Activated CD4-positive, CD25-positive, alpha-beta regulatory T cell treated with anti-CD3 and anti-CD28 coated beads, Interleukin-2, amount 50 U/mL, for 24 hours (primary cell): ENCODE results near the gene SLC12A6.

Experiments used
- ATAC-seq, 2 donors: fragments of 150-1000 bp; cut with Tn5 transposase; one replicate each; pipeline ENCODE4 v1.10.0; 2021; ENCODE audit warnings: mild to moderate bottlenecking in 1 of 2, moderate library complexity in 1 of 2

Gene SLC12A6

DNA sequence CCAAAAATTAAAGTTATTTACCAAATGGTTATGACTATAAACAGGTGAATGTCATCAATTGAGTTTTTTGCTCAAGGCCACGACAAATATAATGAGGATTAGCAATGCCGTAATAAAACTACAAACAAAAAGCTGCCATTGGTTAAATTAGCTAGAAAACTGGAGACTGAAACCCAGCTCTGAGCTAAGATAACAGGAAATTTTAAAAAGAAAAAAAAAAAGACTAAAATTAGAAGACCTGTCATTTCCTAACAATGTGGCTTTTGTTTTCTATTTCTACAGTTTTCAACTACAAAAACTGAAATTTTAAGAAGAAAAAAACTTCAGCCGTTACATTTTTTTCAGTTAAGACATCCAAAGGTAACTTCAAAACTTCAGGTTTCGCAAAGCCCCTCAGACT, 9.7 kb downstream of the SLC12A6 start:
- ATAC-seq = peak in 1 of 2 donors; percentile 9

DNA sequence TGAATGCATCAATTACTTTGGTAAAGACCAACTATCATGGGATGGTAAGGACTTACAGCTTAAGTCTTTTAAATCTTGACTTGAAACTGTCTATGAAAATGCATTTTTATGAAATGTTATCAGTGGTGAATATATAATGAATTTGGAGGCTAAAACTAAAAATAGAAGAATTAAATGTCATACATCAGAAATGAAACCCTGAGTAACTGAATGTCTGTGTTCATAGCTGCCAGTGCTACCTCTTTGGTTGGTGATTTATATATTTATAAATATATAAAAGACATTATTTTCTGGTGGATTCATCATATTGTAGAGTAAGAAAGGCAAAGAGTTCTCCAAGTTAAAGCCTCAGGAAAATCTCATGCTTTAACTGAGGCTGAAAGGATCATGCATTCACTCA, 12.2 kb downstream of the SLC12A6 start:
- peak; percentile 60 to 62 for ATAC-seq

- ATAC-seq = peak; percentile 55 to 69
Measured at GRCh38 chr15:34324933-34325332, 12.6 kb downstream of the SLC12A6 start.

DNA sequence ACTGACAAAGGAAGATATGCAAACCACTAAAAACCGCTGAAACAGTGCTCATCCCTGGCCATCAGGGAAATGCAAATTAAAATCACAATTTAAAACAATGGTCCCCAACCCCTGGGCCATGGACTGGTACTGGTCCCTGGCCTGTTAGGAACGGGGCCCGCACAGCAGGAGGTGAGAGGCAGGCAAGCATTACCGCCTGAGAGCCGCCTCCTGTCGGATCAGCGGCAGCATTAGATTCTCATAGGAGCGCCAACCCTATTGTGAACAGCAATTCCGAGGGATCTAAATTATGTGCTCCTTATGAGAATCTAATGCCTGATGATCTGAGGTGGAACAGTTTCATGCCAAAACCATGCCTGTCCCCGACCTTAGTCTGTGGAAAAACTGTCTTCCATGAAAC, 14.4 kb downstream of the SLC12A6 start:
- ATAC-seq = no peak

- ATAC-seq = peak; percentile 73 to 78
Measured at GRCh38 chr15:34318277-34319079, 19.1 kb downstream of the SLC12A6 start.

DNA sequence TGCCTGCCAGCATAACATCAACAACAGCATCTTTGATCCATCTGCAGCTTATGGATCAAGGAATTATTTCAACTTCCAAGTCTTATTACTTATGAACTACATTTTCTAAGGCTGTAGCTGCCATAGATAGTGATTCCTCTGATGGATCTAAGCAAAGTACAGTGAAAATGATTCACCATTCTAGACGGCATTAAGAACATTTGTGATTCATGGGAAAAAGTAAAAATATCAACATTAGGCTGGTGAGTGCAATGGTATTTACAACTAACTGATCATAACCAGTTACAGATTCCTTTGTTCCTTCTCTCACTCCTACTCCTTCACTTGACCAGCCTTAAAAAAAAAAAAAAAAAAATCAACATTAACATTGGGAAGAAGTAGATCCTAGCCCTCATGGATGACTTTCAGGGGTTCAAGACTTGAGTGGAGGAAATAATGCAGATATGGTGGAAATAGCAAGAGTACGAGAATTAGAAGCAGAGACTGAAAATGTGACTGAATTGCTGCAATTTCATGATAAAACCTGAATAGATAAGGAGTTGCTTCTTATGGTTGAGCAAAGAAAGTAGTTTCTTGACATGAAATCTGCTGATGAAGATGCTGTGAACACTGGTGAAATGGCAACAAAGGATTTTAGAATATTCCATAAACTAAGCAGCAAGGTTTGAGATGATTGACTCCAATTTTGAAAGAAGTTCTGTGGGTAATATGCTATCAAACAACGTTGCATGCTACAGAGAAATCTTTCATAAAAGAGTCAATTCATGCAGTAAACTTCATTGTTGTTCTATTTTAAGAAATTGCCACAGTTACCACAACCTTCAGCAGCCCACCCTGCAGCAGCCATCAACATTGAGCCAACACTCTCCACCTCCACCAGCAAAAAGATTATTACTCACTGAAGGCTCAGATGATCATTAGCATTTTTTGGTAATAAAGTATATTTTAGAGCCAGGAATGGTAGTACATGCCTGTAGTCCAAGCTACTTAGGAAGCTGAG, 22.8 kb downstream of the SLC12A6 start:
- no peak for ATAC-seq

- ATAC-seq = no peak
Measured at GRCh38 chr15:34311563-34311962, 26.0 kb downstream of the SLC12A6 start.

- ATAC-seq = no peak
Measured at GRCh38 chr15:34304613-34305012, 33.0 kb downstream of the SLC12A6 start.

- no peak for ATAC-seq
Measured at GRCh38 chr15:34301058-34301457, 36.5 kb downstream of the SLC12A6 start.

GRCh38 chr15:34297059-34297458, 40.5 kb downstream of the SLC12A6 start:
- no peak for ATAC-seq

DNA sequence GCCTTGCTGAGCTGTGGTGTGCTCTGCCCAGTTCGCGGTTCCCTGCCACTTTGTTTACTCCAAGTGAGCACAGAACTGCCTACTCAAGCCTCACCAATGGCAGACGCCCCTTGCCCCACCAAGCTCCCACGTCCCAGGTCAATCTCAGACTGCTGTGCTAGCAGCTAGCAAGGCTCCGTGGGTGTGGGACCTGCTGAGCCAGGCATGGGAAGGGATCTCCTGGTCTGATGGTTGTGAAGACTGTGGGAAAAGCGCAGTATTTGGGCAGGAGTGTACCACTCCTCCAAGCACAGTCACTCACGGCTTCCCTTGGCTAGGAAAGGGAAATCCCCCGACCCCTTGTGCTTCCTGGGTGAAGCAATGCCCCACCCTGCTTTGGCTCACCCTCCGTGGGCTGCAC, 45.0 kb downstream of the SLC12A6 start:
- no peak for ATAC-seq

GRCh38 chr15:34284937-34285336, 52.6 kb downstream of the SLC12A6 start:
- no peak for ATAC-seq

- ATAC-seq = no peak
Measured at GRCh38 chr15:34282384-34282783, 55.2 kb downstream of the SLC12A6 start.

- ATAC-seq = no peak
Measured at GRCh38 chr15:34280193-34280592, 57.4 kb downstream of the SLC12A6 start.

DNA sequence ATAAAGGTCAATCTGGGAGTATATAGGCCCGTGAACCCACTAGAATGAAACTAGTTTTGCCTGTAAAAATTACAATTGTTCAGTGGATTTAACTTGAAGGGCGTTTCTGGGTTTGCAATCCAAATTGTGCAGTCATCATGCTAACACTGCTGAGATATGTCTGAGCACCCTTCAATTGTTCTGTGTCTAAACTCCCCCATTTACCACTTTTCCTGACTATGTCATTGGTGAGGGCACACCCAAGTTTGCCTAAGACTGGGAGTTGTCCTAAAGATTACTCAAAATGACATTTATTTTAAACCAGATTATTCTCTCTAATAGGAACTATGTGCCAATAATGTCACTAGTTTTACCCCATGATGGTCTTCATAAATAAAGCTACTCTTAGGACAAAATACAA, 58.2 kb downstream of the SLC12A6 start:
- ATAC-seq = no peak

DNA sequence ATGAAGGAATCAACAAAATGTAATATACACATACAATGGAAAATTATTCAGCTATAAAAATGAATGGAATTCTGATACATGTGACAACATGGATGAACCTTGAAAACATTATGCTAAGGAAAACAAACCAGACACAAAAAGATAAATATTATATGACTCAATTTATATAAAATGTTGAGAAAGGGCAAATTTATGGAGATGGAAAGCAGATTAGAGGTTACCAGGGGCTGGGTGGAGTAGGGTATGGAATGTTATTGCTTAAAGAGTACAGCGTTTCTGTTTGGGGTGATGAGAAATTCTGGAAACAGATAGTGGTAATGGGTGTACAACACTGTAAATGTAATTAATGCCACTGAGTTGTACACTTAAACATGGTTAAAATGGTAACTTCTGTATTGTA, 61.9 kb downstream of the SLC12A6 start:
- no peak for ATAC-seq

DNA sequence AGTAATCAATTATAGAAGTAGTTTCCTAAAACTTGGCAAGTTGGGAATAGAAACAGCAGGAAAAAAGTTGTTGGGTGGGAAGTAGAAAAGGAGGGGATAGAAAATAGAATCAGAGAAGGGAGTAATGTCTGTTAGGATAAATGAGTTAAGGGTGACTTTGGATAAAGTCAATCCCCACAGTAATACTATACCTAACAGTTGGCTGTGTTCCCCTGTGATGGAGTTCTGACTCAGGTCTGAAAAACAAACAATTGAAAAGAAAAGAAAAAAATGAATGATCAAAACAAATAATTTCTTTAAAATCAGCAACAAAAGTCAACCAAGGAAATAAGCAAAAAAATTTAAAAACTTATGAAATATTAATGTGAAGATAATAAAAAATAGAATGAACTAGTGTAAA, 62.4 kb downstream of the SLC12A6 start:
- no peak for ATAC-seq

GRCh38 chr15:34271493-34271892, 66.1 kb downstream of the SLC12A6 start:
- no peak for ATAC-seq

DNA sequence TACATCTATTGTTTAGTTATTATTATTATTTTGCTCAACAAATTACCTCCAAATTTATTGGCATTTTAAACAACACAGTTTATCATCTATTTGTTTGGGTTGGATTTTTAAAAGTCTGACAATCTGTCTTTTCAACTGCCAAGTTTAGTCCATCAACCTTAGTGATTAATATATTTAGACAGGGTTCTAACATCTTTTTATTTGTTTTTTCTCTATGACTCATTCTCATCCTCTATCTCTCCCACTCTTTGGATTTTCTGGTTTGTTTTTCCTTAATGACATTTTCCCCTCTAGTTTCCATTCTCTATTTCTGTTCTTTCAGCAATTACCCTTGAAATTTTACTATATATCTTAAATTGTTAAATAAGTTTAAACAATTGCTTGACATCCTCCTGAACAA, 70.8 kb downstream of the SLC12A6 start:
- no peak for ATAC-seq

GRCh38 chr15:34264076-34264475, 73.5 kb downstream of the SLC12A6 start:
- no peak for ATAC-seq

DNA sequence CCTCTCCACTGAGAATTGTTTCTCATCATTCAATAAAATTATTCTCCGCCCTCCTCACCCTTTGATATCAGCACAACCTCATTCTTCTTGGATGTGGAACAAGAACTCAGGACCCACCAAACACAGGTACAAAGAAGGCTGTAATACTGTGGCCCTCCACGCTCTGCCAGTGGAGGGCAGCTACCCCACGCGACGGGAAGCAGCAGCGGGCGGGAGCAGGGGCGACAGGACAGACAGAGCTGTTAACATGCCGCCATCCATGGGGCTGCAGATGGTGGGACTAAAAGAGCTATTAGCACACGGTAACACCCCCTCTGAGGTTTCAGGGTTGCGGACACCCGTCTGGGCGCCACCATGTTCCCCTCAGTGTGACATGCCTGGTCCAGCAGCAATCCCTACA, 75.2 kb downstream of the SLC12A6 start:
- no peak for ATAC-seq

DNA sequence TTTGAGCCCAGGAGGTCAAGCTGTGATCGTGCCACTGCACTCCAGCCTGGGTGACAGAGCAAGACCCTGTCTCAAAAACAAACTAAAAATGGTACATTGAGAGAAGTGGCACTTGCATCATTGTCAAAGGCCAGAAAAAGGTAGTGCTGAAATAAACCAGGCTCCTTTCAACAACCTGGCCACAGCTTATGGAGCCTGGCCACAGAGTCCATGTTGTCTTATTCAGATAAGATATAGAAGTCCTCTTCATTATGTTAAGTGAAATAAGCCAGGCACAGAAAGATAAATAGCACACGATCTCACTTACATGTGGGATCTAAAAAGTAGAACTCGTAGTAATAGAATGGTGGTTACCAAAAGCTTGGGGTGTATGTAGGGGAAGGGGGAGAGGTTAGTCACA, 78.0 kb downstream of the SLC12A6 start:
- ATAC-seq = no peak

DNA sequence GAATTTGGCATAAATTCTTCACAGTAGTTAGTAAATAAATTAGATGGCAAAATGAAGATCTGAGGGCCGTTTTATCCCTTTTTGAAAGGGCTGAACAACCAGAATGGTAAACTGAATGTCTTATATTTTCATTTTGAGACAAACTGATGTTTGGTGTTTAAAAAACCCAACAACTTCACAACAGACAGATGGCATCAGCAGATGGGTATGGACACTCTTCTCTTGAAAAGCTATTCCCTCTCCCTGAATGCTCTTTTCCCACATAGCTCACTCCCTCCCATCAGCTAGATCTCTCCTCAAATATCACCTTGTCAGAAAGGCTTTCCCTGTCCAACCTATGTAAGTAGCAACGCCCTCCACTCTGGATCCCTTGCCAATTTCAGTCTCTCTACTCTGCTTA, 79.4 kb downstream of the SLC12A6 start:
- ATAC-seq = no peak

DNA sequence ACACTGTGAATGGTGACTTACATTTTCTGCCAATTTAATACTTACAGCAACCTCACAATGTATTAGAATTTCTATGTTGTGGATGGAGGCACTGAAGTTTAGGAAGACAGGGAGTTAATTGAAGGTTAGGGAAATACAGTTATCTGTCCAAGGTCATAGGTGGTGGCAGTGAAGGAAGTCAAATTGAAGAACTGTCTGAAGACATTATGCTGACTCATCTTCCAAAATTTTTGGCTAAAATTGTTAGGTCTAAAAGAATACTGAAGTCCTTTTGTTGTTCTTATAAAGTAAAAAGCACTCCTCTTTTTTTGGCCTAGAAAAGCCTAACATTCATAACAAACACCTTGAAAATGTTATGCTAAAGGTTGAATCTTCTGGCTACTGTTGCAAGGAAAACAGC, 85.0 kb downstream of the SLC12A6 start:
- no peak for ATAC-seq
